A549 (cell line): ENCODE data around the gene UGT1A10. TPM values are rescaled to one million over a fixed set of nuclear protein-coding genes. Genes with fewer than 3 reads are reported as not detected.
A peak's percentile ranks its signal among the peaks of the same experiment; 100 is the strongest.

ENCODE experiments used
- ATAC-seq, 2 experiments: fragments of 200-7000 bp in 1 of 2; fragments of >200 bp in 1 of 2; cut with Nextera tagmentation in 1 of 2; cut with Tn5 transposase in 1 of 2; 3 replicates each; pipeline versions ENCODE4 v1.8.0 to v1.9.1; 2018 to 2020; ENCODE audit warnings: mild to moderate bottlenecking in 1 of 2, moderate library complexity in 1 of 2
- CTCF ChIA-PET: fragments of 300-600 bp; sonication (Branson Sonifier 250); formaldehyde crosslinking; extraction: SDS; loops from one replicate; lab custom pipeline; 2021; ENCODE audit warnings: antibody characterized with exemption, inconsistent platforms; lab: Yijun Ruan, JAX
- POLR2A ChIA-PET: fragments of 350-600 bp; formaldehyde crosslinking; extraction: SDS; loops from one replicate; lab custom pipeline; 2021; ENCODE audit warnings: antibody characterized with exemption, inconsistent platforms; lab: Yijun Ruan, JAX
- DNase-seq, 2 experiments: peaks; one replicate each; pipeline versions ENCODE4 v3.0.0 to v3.0.0-alpha.2; 2011 to 2016; ENCODE audit warnings: low read depth in 1 of 2, low spot score in 1 of 2
- FAIRE-seq: peaks from 2 replicates; lab custom pipeline; 2011; peaks lifted over from hg19 to GRCh38; lab: Jason Lieb, UNC
- H3K27ac ChIP-seq, 2 experiments: fragments of >200 bp; sonication (Bioruptor Twin); formaldehyde crosslinking; 3 replicates each; pipeline ENCODE4 v1.5.1; 2016 to 2017
- H3K4me1 ChIP-seq: fragments of >200 bp; sonication (Bioruptor Twin); formaldehyde crosslinking; 3 replicates; pipeline ENCODE4 v1.6.1; 2016
- H3K4me2 ChIP-seq: fragments of >200 bp; sonication (Bioruptor Twin); formaldehyde crosslinking; 3 replicates; pipeline ENCODE4 v1.6.1; 2016
- H3K4me3 ChIP-seq: fragments of >200 bp; sonication (Bioruptor Twin); formaldehyde crosslinking; 3 replicates; pipeline ENCODE4 v1.5.1; 2016
- H3K9me3 ChIP-seq: fragments of >200 bp; sonication (Bioruptor Twin); formaldehyde crosslinking; 3 replicates; pipeline ENCODE4 v1.6.1; 2016
- BHLHE40 ChIP-seq: IDR thresholded peaks from 2 replicates; pipeline ENCODE4 v1.6.1; 2012; ENCODE audit warnings: low read depth, low read length, inconsistent platforms
- CBX2 ChIP-seq: fragments of 200-600 bp; sonication (generic); IDR thresholded peaks from 2 replicates; pipeline ENCODE4 v1.6.1; 2016; ENCODE audit warnings: low read depth, mild to moderate bottlenecking, borderline replicate concordance
- CBX8 ChIP-seq: fragments of 200-600 bp; sonication (generic); IDR thresholded peaks from 2 replicates; pipeline ENCODE4 v1.6.1; 2016
- CEBPB ChIP-seq, 2 experiments: fragments of >200 bp in 1 of 2; sonication (Bioruptor Twin) in 1 of 2; formaldehyde crosslinking in 1 of 2; IDR thresholded peaks; 2 replicates each; pipeline ENCODE4 v1.6.1; 2012 to 2016
- CHD4 ChIP-seq: fragments of 200-600 bp; sonication (generic); IDR thresholded peaks from 2 replicates; pipeline ENCODE4 v1.6.1; 2016; ENCODE audit warnings: antibody characterized with exemption, mild to moderate bottlenecking, borderline replicate concordance
- EP300 ChIP-seq, 2 experiments: fragments of >200 bp; sonication (Bioruptor Twin); formaldehyde crosslinking; IDR thresholded peaks; 2 replicates in 1 of 2; 3 replicates in 1 of 2; pipeline ENCODE4 v1.6.1; 2016 to 2017
- FOSL2 ChIP-seq, 2 experiments: fragments of 450-650 bp in 1 of 2; fragments of >200 bp in 1 of 2; sonication (Bioruptor Twin) in 1 of 2; formaldehyde crosslinking; IDR thresholded peaks; 2 replicates each; pipeline versions ENCODE4 v1.5.0 to v1.6.1; 2016 to 2020; ENCODE audit warnings: mild to moderate bottlenecking in 1 of 2, moderate library complexity in 1 of 2
- FOXS1 ChIP-seq: fragments of 250-450 bp; sonication (Bioruptor Pico); IDR thresholded peaks from 2 replicates; pipeline ENCODE4 v1.5.0; 2020; ENCODE audit warnings: mild to moderate bottlenecking, moderate library complexity
- HEYL ChIP-seq: fragments of 250-450 bp; sonication (Bioruptor Pico); IDR thresholded peaks from 2 replicates; pipeline ENCODE4 v1.8.0; 2021; ENCODE audit warnings: mild to moderate bottlenecking, moderate library complexity
- HMGXB4 ChIP-seq: fragments of 250-450 bp; sonication (Bioruptor Pico); IDR thresholded peaks from 2 replicates; pipeline ENCODE4 v1.5.0; 2021; ENCODE audit warnings: mild to moderate bottlenecking, moderate library complexity, borderline replicate concordance
- HOXA7 ChIP-seq: fragments of 250-450 bp; sonication (Bioruptor Pico); IDR thresholded peaks from 2 replicates; pipeline ENCODE4 v1.5.0; 2020; ENCODE audit warnings: mild to moderate bottlenecking, moderate library complexity
- HOXB13 ChIP-seq: fragments of 250-450 bp; sonication (Bioruptor Pico); IDR thresholded peaks from 2 replicates; pipeline ENCODE4 v1.5.0; 2020; ENCODE audit warnings: low read depth, mild to moderate bottlenecking, moderate library complexity
- JUNB ChIP-seq: fragments of >200 bp; sonication (Bioruptor Twin); formaldehyde crosslinking; IDR thresholded peaks from 2 replicates; pipeline ENCODE4 v1.6.1; 2016
- KDM1A ChIP-seq: fragments of 200-600 bp; sonication (generic); IDR thresholded peaks from 2 replicates; pipeline ENCODE4 v1.6.1; 2016; ENCODE audit warnings: low read depth, mild to moderate bottlenecking
- MAFK ChIP-seq: fragments of 450-650 bp; IDR thresholded peaks from 2 replicates; pipeline ENCODE4 v1.6.1; 2014; ENCODE audit not compliant: partially characterized antibody
- MYC ChIP-seq: IDR thresholded peaks from 2 replicates; pipeline ENCODE4 v1.6.1; 2012; ENCODE audit warnings: mild to moderate bottlenecking, inconsistent platforms, low read length, improper control_type of control experiment, borderline replicate concordance
- PHF8 ChIP-seq: fragments of 200-600 bp; sonication (generic); IDR thresholded peaks from 2 replicates; pipeline ENCODE4 v1.6.1; 2016; ENCODE audit warnings: low read depth, mild to moderate bottlenecking, antibody characterized with exemption, moderate library complexity, borderline replicate concordance
- TFCP2L1 ChIP-seq: fragments of 250-450 bp; sonication (Bioruptor Pico); IDR thresholded peaks from 2 replicates; pipeline ENCODE4 v1.5.0; 2021; ENCODE audit warnings: mild to moderate bottlenecking
- USF2 ChIP-seq: fragments of 450-650 bp; IDR thresholded peaks from 2 replicates; pipeline ENCODE4 v1.6.1; 2014; ENCODE audit warnings: antibody characterized with exemption
- ZC3H11A ChIP-seq: fragments of 450-650 bp; IDR thresholded peaks from 2 replicates; pipeline ENCODE4 v1.6.1; 2014; ENCODE audit warnings: antibody characterized with exemption, mild to moderate bottlenecking
- ZNF302 ChIP-seq: fragments of 250-450 bp; sonication (Bioruptor Pico); IDR thresholded peaks from 2 replicates; pipeline ENCODE4 v1.9.0; 2021; ENCODE audit warnings: inconsistent platforms, mild to moderate bottlenecking, moderate library complexity
- WGBS: methylation state at CpG from one replicate; pipeline ENCODE4 v1.1.6; 2017; ENCODE audit errors: missing lambda C conversion rate; 5-methylcytosine and 5-hydroxymethylcytosine counted together
- polyA plus RNA-seq, 4 experiments: library from polyadenylated mRNA; depleted of rRNA in 3 of 4; stranded (reverse); fragments of >200 nt; fragmentation: RNase III in 1 of 4; extraction: RNeasy Plus Mini Kit Qiagen cat#74134 plus additional on column Dnase treatment in 1 of 4; gene quantifications; 2 replicates in 3 of 4; 3 replicates in 1 of 4; pipeline ENCODE4 v1.2.3, GENCODE V29; 2011 to 2017
- TF ChIP-seq, protein P1 (sequence below): fragments of >200 bp; sonication (Bioruptor Twin); formaldehyde crosslinking; IDR thresholded peaks from 2 replicates; pipeline ENCODE4 v1.6.1; 2016
- TF ChIP-seq, protein P2 (sequence below): fragments of 150-350 bp; IDR thresholded peaks from 2 replicates; pipeline ENCODE4 v1.6.1; 2014; ENCODE audit warnings: low read depth, mild to moderate bottlenecking, low read length
- TF ChIP-seq, protein P3 (sequence below): fragments of >200 bp; sonication (Bioruptor Twin); formaldehyde crosslinking; IDR thresholded peaks from 3 replicates; pipeline ENCODE4 v1.6.1; 2016
- TF ChIP-seq, protein P4 (sequence below): IDR thresholded peaks from 2 replicates; pipeline ENCODE4 v1.6.1; 2012

UGT1A10 gene
- polyA plus RNA-seq, 2 of the 4 experiments (the other 2 are of a cell fraction): 0.10 TPM; not detected in 1

- H3K4me3 ChIP-seq: no peak overlapping the region
- H3K4me2 ChIP-seq: no peak overlapping the region
- no peak for DNase-seq
- no peak for FAIRE-seq
- peaks cover 28% of the 10 kb centered on the region for H3K4me1 ChIP-seq
- 94% methylated on average over 8 of the region's 8 CpGs for WGBS
- ATAC-seq: no peak
- 0 out of 3 replicates have a peak, but pooled peaks cover 6% of the 10 kb centered on the region for H3K9me3 ChIP-seq
- POLR2A ChIA-PET: no interaction called here
- H3K27ac ChIP-seq: peak overlapping the region in 1 of 2 experiments; percentile 81; a peak in 3 of 6 replicates
- no peak for TF ChIP-seq CBX8
- TF ChIP-seq CHD4: no peak
- no peak for TF ChIP-seq HOXB13
- no peak for TF ChIP-seq ZC3H11A
- TF ChIP-seq KDM1A: no peak
- no peak for TF ChIP-seq ZNF302 (CRISPR knock-in tag)
- TF ChIP-seq EP300 (IDR thresholded peaks at IDR 0.05): no peak
- no peak for TF ChIP-seq FOXS1 (CRISPR knock-in tag)
- TF ChIP-seq USF2: no peak
- TF ChIP-seq, protein P1, sequence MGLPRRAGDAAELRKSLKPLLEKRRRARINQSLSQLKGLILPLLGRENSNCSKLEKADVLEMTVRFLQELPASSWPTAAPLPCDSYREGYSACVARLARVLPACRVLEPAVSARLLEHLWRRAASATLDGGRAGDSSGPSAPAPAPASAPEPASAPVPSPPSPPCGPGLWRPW: no peak
- no peak for TF ChIP-seq CEBPB (IDR thresholded peaks at IDR 0.05)
- no peak for TF ChIP-seq HEYL
- TF ChIP-seq, protein P2, sequence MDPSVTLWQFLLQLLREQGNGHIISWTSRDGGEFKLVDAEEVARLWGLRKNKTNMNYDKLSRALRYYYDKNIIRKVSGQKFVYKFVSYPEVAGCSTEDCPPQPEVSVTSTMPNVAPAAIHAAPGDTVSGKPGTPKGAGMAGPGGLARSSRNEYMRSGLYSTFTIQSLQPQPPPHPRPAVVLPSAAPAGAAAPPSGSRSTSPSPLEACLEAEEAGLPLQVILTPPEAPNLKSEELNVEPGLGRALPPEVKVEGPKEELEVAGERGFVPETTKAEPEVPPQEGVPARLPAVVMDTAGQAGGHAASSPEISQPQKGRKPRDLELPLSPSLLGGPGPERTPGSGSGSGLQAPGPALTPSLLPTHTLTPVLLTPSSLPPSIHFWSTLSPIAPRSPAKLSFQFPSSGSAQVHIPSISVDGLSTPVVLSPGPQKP: no peak
- TF ChIP-seq, protein P3, sequence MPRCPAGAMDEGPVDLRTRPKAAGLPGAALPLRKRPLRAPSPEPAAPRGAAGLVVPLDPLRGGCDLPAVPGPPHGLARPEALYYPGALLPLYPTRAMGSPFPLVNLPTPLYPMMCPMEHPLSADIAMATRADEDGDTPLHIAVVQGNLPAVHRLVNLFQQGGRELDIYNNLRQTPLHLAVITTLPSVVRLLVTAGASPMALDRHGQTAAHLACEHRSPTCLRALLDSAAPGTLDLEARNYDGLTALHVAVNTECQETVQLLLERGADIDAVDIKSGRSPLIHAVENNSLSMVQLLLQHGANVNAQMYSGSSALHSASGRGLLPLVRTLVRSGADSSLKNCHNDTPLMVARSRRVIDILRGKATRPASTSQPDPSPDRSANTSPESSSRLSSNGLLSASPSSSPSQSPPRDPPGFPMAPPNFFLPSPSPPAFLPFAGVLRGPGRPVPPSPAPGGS: no peak
- TF ChIP-seq MAFK: no peak
- TF ChIP-seq, protein P4, sequence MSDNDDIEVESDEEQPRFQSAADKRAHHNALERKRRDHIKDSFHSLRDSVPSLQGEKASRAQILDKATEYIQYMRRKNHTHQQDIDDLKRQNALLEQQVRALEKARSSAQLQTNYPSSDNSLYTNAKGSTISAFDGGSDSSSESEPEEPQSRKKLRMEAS: no peak
- no peak for TF ChIP-seq JUNB
- CTCF ChIA-PET: interaction anchor here (1.9 kb wide), 1 partner anchor 31 kb away, joined by 3 read pairs; no protein-coding TSS in a partner anchor
Observed at GRCh38 chr2:233821709-233822100, 185.5 kb downstream of the UGT1A10 start.

- 0 out of 3 replicates have a peak, but pooled peaks cover 7% of the 10 kb centered on the region for H3K9me3 ChIP-seq
- DNase-seq: no peak
- H3K4me1 ChIP-seq: peaks cover 23% of the 10 kb centered on the region
- 96% methylated on average over 16 of the region's 21 CpGs for WGBS
- H3K27ac ChIP-seq: peak overlapping the region; percentile 65 to 81; a peak in 5 of 6 replicates
- no peak overlapping the region for H3K4me2 ChIP-seq
- no peak overlapping the region for H3K4me3 ChIP-seq
- POLR2A ChIA-PET: no interaction called here
- CTCF ChIA-PET: interaction anchor here (1.3 to 1.9 kb wide), 2 partner anchors 31 to 111 kb away, joined by 3 read pairs; no protein-coding TSS in a partner anchor
- no peak for TF ChIP-seq FOSL2 (IDR thresholded peaks at IDR 0.05)
- no peak for TF ChIP-seq FOSL2 (CRISPR knock-in tag; IDR thresholded peaks at IDR 0.05)
- TF ChIP-seq MYC: no peak
- no peak for TF ChIP-seq ZNF302 (CRISPR knock-in tag)
- TF ChIP-seq TFCP2L1: no peak
- TF ChIP-seq HOXA7 (CRISPR knock-in tag): no peak
- TF ChIP-seq, protein P1: no peak
- TF ChIP-seq PHF8: no peak
- no peak for TF ChIP-seq HMGXB4 (CRISPR knock-in tag)
- TF ChIP-seq CBX8: no peak
- no peak for TF ChIP-seq CBX2
- TF ChIP-seq BHLHE40: no peak
- TF ChIP-seq, all 56 proteins: peak for 0
- FAIRE-seq (no peak), ATAC-seq (peak in 1 of 2 experiments; percentile 10; a peak in 2 of 6 replicates)
Observed at GRCh38 chr2:233822101-233822771, 186.0 kb downstream of the UGT1A10 start.
